ENCODE results near the gene GPR35. TPM values are rescaled to one million over a fixed set of nuclear protein-coding genes. Genes with fewer than 3 reads are reported as not detected.

The GPR35 gene
- total RNA-seq, 1 donor from 2014 or later: 1.9 TPM

DNA sequence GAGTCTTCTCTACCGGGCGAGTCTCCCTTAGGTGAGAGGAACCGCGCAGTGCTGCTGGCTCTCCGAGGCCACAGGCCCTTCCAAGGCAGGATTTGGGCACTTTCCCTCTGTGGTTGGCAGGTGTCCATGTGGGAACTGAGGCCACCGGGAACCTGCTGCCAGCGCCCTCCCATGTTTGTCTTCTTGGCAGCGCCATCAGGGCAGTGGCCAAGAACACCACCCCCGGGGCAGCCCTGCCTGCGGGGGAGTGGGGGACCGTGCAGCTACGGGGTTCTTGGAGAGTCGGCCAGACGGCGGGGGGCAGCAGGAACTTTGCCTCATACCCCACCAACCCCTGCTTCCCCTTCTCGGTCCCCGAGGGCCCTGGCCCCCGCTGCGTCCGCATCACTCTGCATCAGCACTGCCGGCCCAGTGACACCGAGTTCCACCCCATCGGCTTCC lies 28.8 kb upstream of the GPR35 start:
- H3K4me3 Mint-ChIP-seq (ENCODE audit: unreplicated experiment): no peak overlapping the region

DNA sequence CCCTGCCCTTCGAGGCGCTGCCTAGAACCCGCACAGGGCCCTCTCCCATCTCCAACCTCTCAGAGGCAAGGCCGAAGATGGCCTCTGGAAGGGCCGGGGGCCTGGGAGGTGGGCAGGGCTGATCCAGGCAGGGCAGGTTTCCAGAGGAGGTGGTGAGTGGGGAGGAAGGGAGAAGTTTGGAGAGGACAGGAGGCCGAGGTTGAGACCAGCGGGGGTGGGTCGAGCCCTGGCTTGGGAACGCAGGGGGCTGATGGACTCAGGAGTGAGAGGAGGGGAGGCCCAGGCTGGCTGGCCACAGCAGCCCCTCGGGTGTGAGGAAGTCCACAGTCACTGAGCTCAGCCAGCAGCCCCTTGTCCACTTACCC lies 28.2 kb upstream of the GPR35 start:
- DNase-seq (ENCODE audit: low spot score): peak; percentile 68
- Mint-ChIP-seq H3K36me3 (ENCODE audit: low read depth) (peaks cover 3% of the 10 kb centered on the region), H3K4me3 (ENCODE audit: unreplicated experiment) (no peak overlapping the region), H3K4me1 (ENCODE audit: low read depth) (no peaks in the 10 kb centered on the region), H3K9me3 (ENCODE audit: low read depth) (no peaks in the 10 kb centered on the region), H3K27me3 (ENCODE audit: low read depth) (no peaks in the 10 kb centered on the region), H3K27ac (ENCODE audit: unreplicated experiment) (no peak overlapping the region)
- TF ChIP-seq, protein P1, sequence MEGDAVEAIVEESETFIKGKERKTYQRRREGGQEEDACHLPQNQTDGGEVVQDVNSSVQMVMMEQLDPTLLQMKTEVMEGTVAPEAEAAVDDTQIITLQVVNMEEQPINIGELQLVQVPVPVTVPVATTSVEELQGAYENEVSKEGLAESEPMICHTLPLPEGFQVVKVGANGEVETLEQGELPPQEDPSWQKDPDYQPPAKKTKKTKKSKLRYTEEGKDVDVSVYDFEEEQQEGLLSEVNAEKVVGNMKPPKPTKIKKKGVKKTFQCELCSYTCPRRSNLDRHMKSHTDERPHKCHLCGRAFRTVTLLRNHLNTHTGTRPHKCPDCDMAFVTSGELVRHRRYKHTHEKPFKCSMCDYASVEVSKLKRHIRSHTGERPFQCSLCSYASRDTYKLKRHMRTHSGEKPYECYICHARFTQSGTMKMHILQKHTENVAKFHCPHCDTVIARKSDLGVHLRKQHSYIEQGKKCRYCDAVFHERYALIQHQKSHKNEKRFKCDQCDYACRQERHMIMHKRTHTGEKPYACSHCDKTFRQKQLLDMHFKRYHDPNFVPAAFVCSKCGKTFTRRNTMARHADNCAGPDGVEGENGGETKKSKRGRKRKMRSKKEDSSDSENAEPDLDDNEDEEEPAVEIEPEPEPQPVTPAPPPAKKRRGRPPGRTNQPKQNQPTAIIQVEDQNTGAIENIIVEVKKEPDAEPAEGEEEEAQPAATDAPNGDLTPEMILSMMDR (IDR thresholded peaks at IDR 0.05): no peak

More for the DNA sequence above, 28.8 kb upstream of the GPR35 start:
- Mint-ChIP-seq H3K27ac (ENCODE audit: unreplicated experiment) (no peak overlapping the region), H3K4me1 (ENCODE audit: low read depth) (no peaks in the 10 kb centered on the region), H3K27me3 (ENCODE audit: low read depth) (no peaks in the 10 kb centered on the region), H3K36me3 (ENCODE audit: low read depth) (peaks cover 3% of the 10 kb centered on the region), H3K9me3 (ENCODE audit: low read depth) (no peaks in the 10 kb centered on the region)
- DNase-seq (ENCODE audit: low spot score): peak; percentile 86
- TF ChIP-seq, protein P1 (IDR thresholded peaks at IDR 0.05): no peak

DNA sequence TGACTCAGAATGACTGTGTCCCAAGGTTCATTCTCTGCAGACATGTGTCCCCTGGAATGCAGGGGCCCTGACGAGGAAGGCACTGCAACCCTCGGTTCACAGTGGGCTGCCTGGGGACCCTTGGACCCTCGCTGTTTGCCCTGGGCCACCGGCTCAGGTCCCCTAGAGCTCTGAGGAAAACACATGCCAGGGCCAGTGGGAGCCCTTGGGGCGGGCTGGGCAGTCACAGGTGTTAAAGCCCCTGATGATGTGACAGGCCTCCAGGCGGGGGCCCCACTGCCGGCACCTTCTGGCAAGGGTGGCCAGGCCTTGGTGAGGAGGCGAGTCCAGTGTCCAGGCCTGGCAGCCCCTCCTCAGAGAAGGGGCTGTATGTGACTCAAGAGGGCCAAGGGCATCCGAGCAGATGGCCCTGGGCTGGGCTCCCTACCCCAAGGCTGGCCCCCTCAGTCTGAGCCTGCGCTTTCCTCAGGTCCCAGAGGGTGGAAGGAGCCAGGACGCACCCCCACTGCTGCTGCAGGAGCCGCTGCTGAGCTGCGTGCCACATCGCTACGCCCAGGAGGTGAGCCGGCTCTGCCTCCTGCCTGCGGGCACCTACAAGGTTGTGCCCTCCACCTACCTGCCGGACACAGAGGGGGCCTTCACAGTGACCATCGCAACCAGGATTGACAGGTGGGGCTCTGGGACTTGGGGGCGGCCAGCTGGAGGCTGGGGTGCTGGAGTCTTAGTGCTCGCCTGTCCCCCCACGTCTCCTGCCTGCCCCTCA lies 27.7 kb upstream of the GPR35 start:
- H3K27ac Mint-ChIP-seq (ENCODE audit: unreplicated experiment): no peak overlapping the region
- H3K36me3 Mint-ChIP-seq (ENCODE audit: low read depth): peaks cover 2% of the 10 kb centered on the region
- H3K9me3 Mint-ChIP-seq (ENCODE audit: low read depth): no peaks in the 10 kb centered on the region
- DNase-seq (ENCODE audit: low spot score): peak; percentile 80
- no peak overlapping the region for H3K4me3 Mint-ChIP-seq (ENCODE audit: unreplicated experiment)
- no peaks in the 10 kb centered on the region for H3K27me3 Mint-ChIP-seq (ENCODE audit: low read depth)
- no peaks in the 10 kb centered on the region for H3K4me1 Mint-ChIP-seq (ENCODE audit: low read depth)
- TF ChIP-seq, protein P1 (IDR thresholded peaks at IDR 0.05): no peak

DNA sequence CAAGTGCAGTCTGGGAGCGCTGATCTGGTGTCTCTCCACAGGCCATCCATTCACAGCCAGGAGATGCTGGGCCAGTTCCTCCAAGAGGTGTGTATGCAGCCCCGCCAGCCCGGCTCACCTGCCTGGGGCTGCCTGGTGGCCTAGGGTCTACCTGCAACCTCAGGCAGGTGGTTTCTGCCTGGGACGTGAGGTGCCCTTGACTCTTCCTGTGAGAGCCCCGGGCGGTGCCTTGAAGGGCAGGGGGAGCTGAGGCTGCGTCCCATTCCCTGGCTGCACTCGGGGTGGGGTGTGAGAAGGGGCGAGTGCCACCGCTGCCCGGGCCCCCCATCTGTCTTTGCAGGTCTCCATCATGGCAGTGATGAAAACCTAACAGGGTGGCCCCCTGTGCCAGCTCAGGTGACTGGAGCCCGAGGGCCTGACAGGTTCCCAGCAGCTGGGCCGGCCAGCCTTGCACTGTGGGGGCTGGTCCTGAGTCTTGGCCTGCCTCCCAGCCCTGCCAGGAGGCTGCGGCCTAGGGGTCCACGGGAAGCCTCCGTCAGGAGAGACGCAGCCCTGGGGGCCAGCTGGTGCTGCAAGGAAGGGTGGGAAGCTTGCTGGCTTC lies 26.9 kb upstream of the GPR35 start:
- DNase-seq (ENCODE audit: low spot score): peak; percentile 88
- Mint-ChIP-seq H3K36me3 (ENCODE audit: low read depth) (peaks cover 2% of the 10 kb centered on the region), H3K4me3 (ENCODE audit: unreplicated experiment) (no peak overlapping the region), H3K27me3 (ENCODE audit: low read depth) (no peaks in the 10 kb centered on the region), H3K4me1 (ENCODE audit: low read depth) (no peaks in the 10 kb centered on the region), H3K9me3 (ENCODE audit: low read depth) (no peaks in the 10 kb centered on the region), H3K27ac (ENCODE audit: unreplicated experiment) (no peak overlapping the region)
- TF ChIP-seq, protein P1 (IDR thresholded peaks at IDR 0.05): no peak

DNA sequence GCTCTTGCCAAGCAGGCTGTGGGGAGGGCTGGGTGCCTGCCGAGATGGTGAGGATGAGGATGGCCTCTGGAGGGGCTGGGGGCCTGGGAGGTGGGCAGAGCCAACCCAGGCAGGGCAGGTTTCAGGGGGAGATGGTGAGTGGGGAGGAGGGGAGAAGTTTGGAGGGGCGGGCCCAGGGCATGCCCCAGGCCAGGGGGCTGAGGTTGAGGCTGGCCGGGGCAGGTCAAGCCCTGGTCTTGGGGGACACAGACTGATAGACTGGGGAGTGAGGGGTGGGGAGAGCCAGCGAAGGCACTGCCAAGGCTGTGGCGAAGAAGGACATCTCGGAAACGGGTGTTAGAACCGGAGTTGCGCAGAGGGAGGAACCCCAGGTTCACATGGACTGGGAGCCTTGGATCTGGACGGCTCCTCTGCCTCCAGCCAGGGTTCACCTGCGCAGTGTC lies 26.1 kb upstream of the GPR35 start:
- no peaks in the 10 kb centered on the region for H3K9me3 Mint-ChIP-seq (ENCODE audit: low read depth)
- H3K4me3 Mint-ChIP-seq (ENCODE audit: unreplicated experiment): no peak overlapping the region
- H3K27ac Mint-ChIP-seq (ENCODE audit: unreplicated experiment): no peak overlapping the region
- peaks cover 2% of the 10 kb centered on the region for H3K36me3 Mint-ChIP-seq (ENCODE audit: low read depth)
- peak; percentile 83 for DNase-seq (ENCODE audit: low spot score)
- TF ChIP-seq, protein P1 (IDR thresholded peaks at IDR 0.05): no peak
- H3K4me1 Mint-ChIP-seq (ENCODE audit: low read depth): no peaks in the 10 kb centered on the region
- no peaks in the 10 kb centered on the region for H3K27me3 Mint-ChIP-seq (ENCODE audit: low read depth)
